HCT116 (cell line): ENCODE measurements around the gene DDX56. TPM values are rescaled to one million over a fixed set of nuclear protein-coding genes. Genes with fewer than 3 reads are reported as not detected.

Experiments used
- ATAC-seq: fragments of 200-7000 bp; cut with Tn5 transposase; 2 replicates; pipeline ENCODE4 v1.9.1; 2020; ENCODE audit warnings: mild to moderate bottlenecking, moderate library complexity
- BruUV-seq: library from RNA; stranded (reverse); fragments of 400-500 nt; replicated peaks from 2 replicates; lab custom pipeline; 2021; lab: Mats Ljungman, UMichigan
- CTCF ChIA-PET: fragments of 300-600 bp; sonication (Branson Sonifier 250); formaldehyde crosslinking; loops from one replicate; lab custom pipeline; 2021; ENCODE audit warnings: antibody characterized with exemption; lab: Charles Lee
- POLR2A ChIA-PET: fragments of 300-600, 350-600 bp; sonication (Branson Sonifier 250); formaldehyde crosslinking; loops from one replicate; lab custom pipeline; 2021; ENCODE audit warnings: antibody characterized with exemption; lab: Charles Lee
- RAD21 ChIA-PET, 2 experiments: fragments of 300-600 bp; sonication (Branson Sonifier 250); formaldehyde crosslinking; loops; one replicate each; lab custom pipeline; 2023; ENCODE audit warnings: low total read pairs in 2 of 2; ENCODE audit not compliant: uncharacterized antibody in 2 of 2, unreplicated experiment in 2 of 2, low non-redundant PET in 1 of 2; lab: Charles Lee
- DNase-seq: peaks from one replicate; pipeline ENCODE4 v3.0.0-alpha.2; 2010; ENCODE audit warnings: low read depth, low spot score
- H2AFZ ChIP-seq: fragments of 200-600 bp; shearing (Covaris generic), sonication (generic); 2 replicates; pipeline ENCODE4 v1.6.1; 2017; ENCODE audit warnings: low read depth, mixed run types, mixed read lengths, antibody characterized with exemption, low read length; ENCODE audit not compliant: poor library complexity, severe bottlenecking
- H3K27ac ChIP-seq: 2 replicates; pipeline ENCODE4 v1.5.1; 2012; ENCODE audit warnings: low read depth, low read length
- H3K27me3 ChIP-seq: fragments of 200-600 bp; sonication (generic); 2 replicates; pipeline ENCODE4 v1.6.1; 2016; ENCODE audit warnings: mixed run types, low read length, mixed read lengths; ENCODE audit not compliant: insufficient read depth
- H3K36me3 ChIP-seq, 2 experiments: fragments of 200-500 bp in 1 of 2; fragments of 200-600 bp in 1 of 2; sonication (Bioruptor generic) in 1 of 2; sonication (generic) in 1 of 2; 2 replicates each; pipeline versions ENCODE4 v1.5.1 to v1.6.1; 2014 to 2016; ENCODE audit warnings: low read length in 2 of 2, inconsistent platforms in 1 of 2, mixed read lengths in 1 of 2, mixed run types in 1 of 2; ENCODE audit not compliant: insufficient read depth in 2 of 2, control insufficient read depth in 1 of 2
- H3K4me1 ChIP-seq, 2 experiments: fragments of 200-600 bp in 1 of 2; sonication (generic) in 1 of 2; 2 replicates each; pipeline versions ENCODE4 v1.5.1 to v1.6.1; 2012 to 2017; ENCODE audit warnings: low read length in 2 of 2, inconsistent platforms in 1 of 2, mild to moderate bottlenecking in 1 of 2, mixed read lengths in 1 of 2, mixed run types in 1 of 2, moderate library complexity in 1 of 2; ENCODE audit not compliant: insufficient read depth in 2 of 2, control insufficient read depth in 1 of 2
- H3K4me2 ChIP-seq: fragments of 200-600 bp; sonication (generic); 2 replicates; pipeline ENCODE4 v1.6.1; 2017; ENCODE audit warnings: mixed run types, low read length, mixed read lengths
- H3K4me3 ChIP-seq, 2 experiments: fragments of 200-600 bp in 1 of 2; sonication (generic) in 1 of 2; replicated peaks in 1 of 2; 2 replicates each; pipeline ENCODE4 v1.5.1; 2011 to 2016; ENCODE audit warnings: low read length in 2 of 2, control low read depth in 1 of 2, low read depth in 1 of 2, mild to moderate bottlenecking in 1 of 2, mixed read lengths in 1 of 2, mixed run types in 1 of 2
- H3K79me2 ChIP-seq: fragments of 200-600 bp; sonication (generic); 2 replicates; pipeline ENCODE4 v1.6.1; 2017; ENCODE audit warnings: mild to moderate bottlenecking, mixed run types, low read length, moderate library complexity, mixed read lengths; ENCODE audit not compliant: insufficient read depth
- H3K9ac ChIP-seq: fragments of 200-600 bp; sonication (generic); 2 replicates; pipeline ENCODE4 v1.6.1; 2016; ENCODE audit warnings: low read length, mixed read lengths
- H3K9me2 ChIP-seq: fragments of 200-600 bp; sonication (generic), shearing (Covaris generic); 2 replicates; pipeline ENCODE4 v1.6.1; 2017; ENCODE audit warnings: mixed run types, mild to moderate bottlenecking, moderate library complexity; ENCODE audit not compliant: insufficient read depth
- H3K9me3 ChIP-seq, 2 experiments: fragments of 200-500 bp in 1 of 2; fragments of 200-600 bp in 1 of 2; sonication (Bioruptor generic) in 1 of 2; sonication (generic) in 1 of 2; 2 replicates each; pipeline ENCODE4 v1.6.1; 2014 to 2017; ENCODE audit warnings: low read length in 2 of 2, mixed read lengths in 2 of 2, inconsistent platforms in 1 of 2, low read depth in 1 of 2, mild to moderate bottlenecking in 1 of 2, mixed run types in 1 of 2, moderate library complexity in 1 of 2; ENCODE audit not compliant: control insufficient read depth in 1 of 2, insufficient read depth in 1 of 2
- H4K20me1 ChIP-seq: fragments of 200-600 bp; sonication (generic), shearing (Covaris generic); 2 replicates; pipeline ENCODE4 v1.6.1; 2017; ENCODE audit warnings: mixed run types, mild to moderate bottlenecking, moderate library complexity; ENCODE audit not compliant: insufficient read depth
- CTCF ChIP-seq, 3 experiments: fragments of 200-600 bp in 1 of 3; sonication (generic) in 1 of 3; IDR thresholded peaks in 2 of 3; conservative IDR thresholded peaks in 1 of 3; 2 replicates each; pipeline ENCODE4 v1.5.1; 2012 to 2017; ENCODE audit warnings: low read depth in 2 of 3, low read length in 2 of 3, antibody characterized with exemption in 1 of 3, borderline replicate concordance in 1 of 3, control low read depth in 1 of 3, mild to moderate bottlenecking in 1 of 3, mixed read lengths in 1 of 3, mixed run types in 1 of 3, moderate library complexity in 1 of 3; ENCODE audit not compliant: insufficient read depth in 1 of 3
- EGR1 ChIP-seq: IDR thresholded peaks from 2 replicates; pipeline ENCODE4 v1.6.1; 2012; ENCODE audit warnings: low read depth
- ELF1 ChIP-seq: IDR thresholded peaks from 2 replicates; pipeline ENCODE4 v1.6.1; 2012; ENCODE audit warnings: low read depth, borderline replicate concordance
- EZH2 ChIP-seq: fragments of 200-600 bp; sonication (generic); IDR thresholded peaks from 2 replicates; pipeline ENCODE4 v1.6.1; 2017; ENCODE audit warnings: antibody characterized with exemption, mixed run types
- EZH2phosphoT487 ChIP-seq: fragments of 200-600 bp; IDR thresholded peaks from 2 replicates; pipeline ENCODE4 v1.6.1; 2018; ENCODE audit warnings: antibody characterized with exemption, borderline replicate concordance
- JUND ChIP-seq: IDR thresholded peaks from 2 replicates; pipeline ENCODE4 v1.6.1; 2012
- POLR2A ChIP-seq: IDR thresholded peaks from 2 replicates; pipeline ENCODE4 v1.7.0; 2011; ENCODE audit warnings: borderline replicate concordance; ENCODE audit not compliant: insufficient read depth, insufficient read length; ENCODE audit errors: extremely low read depth
- POLR2AphosphoS5 ChIP-seq: IDR thresholded peaks from 2 replicates; pipeline ENCODE4 v1.6.1; 2011; ENCODE audit warnings: mild to moderate bottlenecking, low read depth, low read length, moderate library complexity
- RAD21 ChIP-seq: IDR thresholded peaks from 2 replicates; pipeline ENCODE4 v1.6.1; 2012; ENCODE audit warnings: low read depth, mild to moderate bottlenecking
- SIN3A ChIP-seq: IDR thresholded peaks from 2 replicates; pipeline ENCODE4 v1.6.1; 2012; ENCODE audit warnings: low read depth
- SP1 ChIP-seq: IDR thresholded peaks from 2 replicates; pipeline ENCODE4 v1.6.1; 2012; ENCODE audit warnings: low read depth
- SRF ChIP-seq: IDR thresholded peaks from 2 replicates; pipeline ENCODE4 v1.6.1; 2012; ENCODE audit warnings: low read depth
- TCF7L2 ChIP-seq: IDR thresholded peaks from 2 replicates; pipeline ENCODE4 v1.7.0; 2011; ENCODE audit warnings: borderline replicate concordance, inconsistent platforms; ENCODE audit not compliant: insufficient read depth, insufficient read length; ENCODE audit errors: extremely low read depth
- YY1 ChIP-seq: IDR thresholded peaks from 2 replicates; pipeline ENCODE4 v1.6.1; 2011; ENCODE audit warnings: low read length, low read depth, moderate library complexity, mild to moderate bottlenecking; ENCODE audit not compliant: insufficient replicate concordance; ENCODE audit errors: extremely low read depth
- ZFX ChIP-seq: fragments of 450-650 bp; IDR thresholded peaks from 2 replicates; pipeline ENCODE4 v1.6.1; 2017
- intact Hi-C: fragments of 100-400 bp; cut with micrococcal nuclease; formaldehyde crosslinking; loops from 2 replicates; pipeline ENCODE4 v1.10.0; 2022
- total RNA-seq: library from RNA; stranded (reverse); gene quantifications from one replicate; pipeline ENCODE4 v1.2.1, GENCODE V29; 2021; ENCODE audit not compliant: unreplicated experiment
- TF ChIP-seq, protein P1 (sequence below): IDR thresholded peaks from 2 replicates; pipeline ENCODE4 v1.6.1; 2012; ENCODE audit warnings: low read depth
- TF ChIP-seq, protein P2 (sequence below): IDR thresholded peaks from 2 replicates; pipeline ENCODE4 v1.6.1; 2012
- TF ChIP-seq, protein P3 (sequence below): IDR thresholded peaks from 2 replicates; pipeline ENCODE4 v1.6.1; 2012

DDX56 gene
- total RNA-seq, 1 experiment from 2014 or later, result 119 TPM

DNA sequence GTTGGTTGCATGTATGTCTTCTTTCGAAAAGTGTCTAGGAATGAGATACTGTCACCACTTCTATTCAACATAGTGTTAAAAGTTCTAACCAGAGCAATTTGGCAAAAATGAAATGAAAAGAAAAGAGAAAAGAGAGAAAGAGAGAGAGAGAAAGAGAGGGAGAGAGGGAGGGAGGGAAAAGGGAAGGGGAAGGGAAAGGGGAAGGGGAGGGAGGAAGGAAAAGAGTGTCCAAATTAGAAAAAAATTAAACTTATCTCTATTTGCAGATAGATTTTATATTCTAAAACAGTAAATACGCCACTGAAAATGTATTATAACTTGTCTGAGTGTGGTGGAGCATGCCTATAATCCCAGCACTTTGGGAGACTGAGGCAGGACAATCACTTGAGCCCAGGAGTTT is 16.2 kb downstream of the DDX56 start:
- TF ChIP-seq, protein P1, sequence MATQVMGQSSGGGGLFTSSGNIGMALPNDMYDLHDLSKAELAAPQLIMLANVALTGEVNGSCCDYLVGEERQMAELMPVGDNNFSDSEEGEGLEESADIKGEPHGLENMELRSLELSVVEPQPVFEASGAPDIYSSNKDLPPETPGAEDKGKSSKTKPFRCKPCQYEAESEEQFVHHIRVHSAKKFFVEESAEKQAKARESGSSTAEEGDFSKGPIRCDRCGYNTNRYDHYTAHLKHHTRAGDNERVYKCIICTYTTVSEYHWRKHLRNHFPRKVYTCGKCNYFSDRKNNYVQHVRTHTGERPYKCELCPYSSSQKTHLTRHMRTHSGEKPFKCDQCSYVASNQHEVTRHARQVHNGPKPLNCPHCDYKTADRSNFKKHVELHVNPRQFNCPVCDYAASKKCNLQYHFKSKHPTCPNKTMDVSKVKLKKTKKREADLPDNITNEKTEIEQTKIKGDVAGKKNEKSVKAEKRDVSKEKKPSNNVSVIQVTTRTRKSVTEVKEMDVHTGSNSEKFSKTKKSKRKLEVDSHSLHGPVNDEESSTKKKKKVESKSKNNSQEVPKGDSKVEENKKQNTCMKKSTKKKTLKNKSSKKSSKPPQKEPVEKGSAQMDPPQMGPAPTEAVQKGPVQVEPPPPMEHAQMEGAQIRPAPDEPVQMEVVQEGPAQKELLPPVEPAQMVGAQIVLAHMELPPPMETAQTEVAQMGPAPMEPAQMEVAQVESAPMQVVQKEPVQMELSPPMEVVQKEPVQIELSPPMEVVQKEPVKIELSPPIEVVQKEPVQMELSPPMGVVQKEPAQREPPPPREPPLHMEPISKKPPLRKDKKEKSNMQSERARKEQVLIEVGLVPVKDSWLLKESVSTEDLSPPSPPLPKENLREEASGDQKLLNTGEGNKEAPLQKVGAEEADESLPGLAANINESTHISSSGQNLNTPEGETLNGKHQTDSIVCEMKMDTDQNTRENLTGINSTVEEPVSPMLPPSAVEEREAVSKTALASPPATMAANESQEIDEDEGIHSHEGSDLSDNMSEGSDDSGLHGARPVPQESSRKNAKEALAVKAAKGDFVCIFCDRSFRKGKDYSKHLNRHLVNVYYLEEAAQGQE, result no peak
- TF ChIP-seq SIN3A (no peak), ZFX (no peak), ELF1 (no peak), TCF7L2 (no peak), EGR1 (no peak), RAD21 (no peak), POLR2A (no peak), JUND (no peak), YY1 (no peak), EZH2phosphoT487 (no peak), SP1 (no peak), CTCF (IDR thresholded peaks at IDR 0.05 in 2 of 3, conservative IDR thresholded peaks at IDR 0.05 in 1 of 3; ENCODE audit: borderline replicate concordance in 1 of 3, insufficient read depth in 1 of 3, low read depth in 2 of 3, low read length in 2 of 3) (no peak), EZH2 (no peak), POLR2AphosphoS5 (no peak), SRF (no peak)
- TF ChIP-seq, protein P2, sequence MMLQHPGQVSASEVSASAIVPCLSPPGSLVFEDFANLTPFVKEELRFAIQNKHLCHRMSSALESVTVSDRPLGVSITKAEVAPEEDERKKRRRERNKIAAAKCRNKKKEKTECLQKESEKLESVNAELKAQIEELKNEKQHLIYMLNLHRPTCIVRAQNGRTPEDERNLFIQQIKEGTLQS, result no peak
- TF ChIP-seq, protein P3, sequence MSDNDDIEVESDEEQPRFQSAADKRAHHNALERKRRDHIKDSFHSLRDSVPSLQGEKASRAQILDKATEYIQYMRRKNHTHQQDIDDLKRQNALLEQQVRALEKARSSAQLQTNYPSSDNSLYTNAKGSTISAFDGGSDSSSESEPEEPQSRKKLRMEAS, result no peak
- intact Hi-C loops, result no loop called here
- CTCF ChIA-PET, result no interaction called here

More for the DNA sequence above, 16.2 kb downstream of the DDX56 start:
- H3K27ac ChIP-seq, result no peak overlapping the region
- H3K9ac ChIP-seq, result no peak overlapping the region
- no peaks in the 10 kb centered on the region for H3K27me3 ChIP-seq
- H3K79me2 ChIP-seq, result no peaks in the 10 kb centered on the region
- no peaks in the 10 kb centered on the region for H3K36me3 ChIP-seq
- no peaks in the 10 kb centered on the region for H3K9me2 ChIP-seq
- no peak for DNase-seq
- ChIA-PET RAD21 (no interaction called here), POLR2A (no interaction called here)
- H3K4me1 ChIP-seq, result peaks cover 6 to 11% of the 10 kb centered on the region in 2 experiments
- no TSS peak for BruUV-seq
- H3K9me3 ChIP-seq, result no peaks in the 10 kb centered on the region
- H2AFZ ChIP-seq, result no peak overlapping the region
- H3K4me2 ChIP-seq, result no peak overlapping the region
- H3K4me3 ChIP-seq, result no peak overlapping the region
- no peaks in the 10 kb centered on the region for H4K20me1 ChIP-seq
- ATAC-seq, result no peak
